HG03097 (cell line): ENCODE measurements around the gene LRGUK.

Source experiments
- ATAC-seq: cut with Tn5 transposase; IDR thresholded peaks from one replicate; pipeline ENCODE4 v1.9.1; 2021; ENCODE audit not compliant: unreplicated experiment, low FRiP score

The LRGUK gene

GRCh38 chr7:134182078-134182477, 54.9 kb downstream of the LRGUK start:
- no peak for ATAC-seq

GRCh38 chr7:134184767-134185166, 57.6 kb downstream of the LRGUK start:
- no peak for ATAC-seq

GRCh38 chr7:134186027-134186426, 58.9 kb downstream of the LRGUK start:
- no peak for ATAC-seq

DNA sequence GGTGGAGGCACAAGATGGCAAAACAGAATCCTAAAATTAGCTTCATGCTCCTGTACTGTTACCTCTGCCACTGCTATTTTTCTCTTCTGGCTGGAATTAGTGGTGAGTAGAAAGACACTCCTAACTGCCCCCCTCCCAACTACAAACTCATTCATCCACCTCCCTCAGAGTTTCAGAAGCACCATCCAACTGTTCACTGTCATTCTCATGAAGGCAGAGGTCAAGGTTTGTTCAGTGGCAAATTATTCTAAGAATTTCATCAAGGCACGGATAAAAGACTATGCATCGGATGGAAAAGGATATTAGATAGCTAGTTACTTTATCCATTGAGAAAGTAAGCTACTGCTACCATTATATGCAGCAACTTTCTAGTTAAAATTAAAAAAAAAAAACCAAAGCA, 59.7 kb downstream of the LRGUK start:
- ATAC-seq: no peak

GRCh38 chr7:134187893-134188292, 60.8 kb downstream of the LRGUK start:
- no peak for ATAC-seq

DNA sequence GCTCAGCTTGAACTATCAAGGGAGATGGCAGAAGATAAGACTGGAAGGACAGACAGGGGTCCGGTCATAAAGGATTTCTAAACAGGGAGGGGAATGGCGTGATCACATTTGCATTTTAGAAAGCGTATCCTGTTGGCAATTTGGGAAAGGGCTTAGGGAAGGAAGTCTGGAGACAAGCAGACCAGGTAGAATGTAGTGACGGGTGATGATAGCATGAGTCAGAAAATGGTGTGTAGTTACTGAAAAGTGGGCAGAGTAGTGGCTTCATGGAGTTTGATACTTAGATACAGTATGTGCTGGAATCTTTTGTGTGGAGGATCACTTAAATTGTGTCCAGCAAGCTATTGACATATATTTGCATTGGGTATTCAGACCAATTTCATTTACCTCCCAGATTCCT, 61.2 kb downstream of the LRGUK start:
- ATAC-seq: no peak

DNA sequence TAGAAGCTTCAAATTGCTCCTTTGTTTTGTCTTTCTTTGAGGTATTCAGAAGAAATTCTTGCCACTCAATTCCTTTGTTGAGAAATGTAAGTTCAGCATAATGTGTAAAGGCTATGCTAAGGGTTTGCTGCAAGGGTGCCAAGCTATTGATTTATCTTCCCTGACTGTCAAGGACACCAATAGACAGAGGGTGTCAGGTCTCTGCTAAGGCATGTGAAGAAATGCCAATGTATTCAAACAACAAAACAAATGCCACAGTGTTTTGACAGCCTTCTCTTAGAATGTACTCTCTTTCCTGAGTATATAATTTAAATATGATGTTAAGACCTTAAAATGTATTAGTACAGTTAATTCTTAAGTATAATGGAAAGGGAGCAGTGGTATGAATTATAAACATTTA, 62.4 kb downstream of the LRGUK start:
- no peak for ATAC-seq

- ATAC-seq: no peak
These were observed 64.7 kb downstream of the LRGUK start for GRCh38 chr7:134191876-134192275.

- ATAC-seq: no peak
These were observed 66.1 kb downstream of the LRGUK start for GRCh38 chr7:134193240-134193639.

DNA sequence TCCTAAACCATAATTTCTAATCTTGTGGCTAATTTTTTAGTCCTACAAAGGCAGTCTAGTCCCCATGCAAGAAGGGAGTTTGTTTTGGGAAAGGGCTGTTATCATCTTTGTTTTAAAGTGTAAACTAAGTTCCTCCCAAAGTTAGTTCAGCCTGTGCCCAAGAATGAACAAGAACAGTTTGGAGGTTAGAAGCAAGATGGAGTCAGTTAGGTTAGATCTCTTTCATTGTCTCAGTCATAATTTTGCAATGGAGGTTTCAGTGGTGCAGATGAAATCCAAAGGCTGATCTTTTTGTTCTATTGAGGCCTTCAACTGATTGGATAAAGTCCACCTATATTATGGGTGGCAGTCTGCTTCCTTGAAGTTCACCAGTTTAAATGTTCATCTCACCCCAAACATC, 68.1 kb downstream of the LRGUK start:
- ATAC-seq: no peak

- no peak for ATAC-seq
These were observed 69.3 kb downstream of the LRGUK start for GRCh38 chr7:134196439-134196838.

- no peak for ATAC-seq
These were observed 70.2 kb downstream of the LRGUK start for GRCh38 chr7:134197345-134197744.

- ATAC-seq: no peak
These were observed 73.8 kb downstream of the LRGUK start for GRCh38 chr7:134200970-134201369.

- ATAC-seq: no peak
These were observed 74.6 kb downstream of the LRGUK start for GRCh38 chr7:134201569-134202261.

DNA sequence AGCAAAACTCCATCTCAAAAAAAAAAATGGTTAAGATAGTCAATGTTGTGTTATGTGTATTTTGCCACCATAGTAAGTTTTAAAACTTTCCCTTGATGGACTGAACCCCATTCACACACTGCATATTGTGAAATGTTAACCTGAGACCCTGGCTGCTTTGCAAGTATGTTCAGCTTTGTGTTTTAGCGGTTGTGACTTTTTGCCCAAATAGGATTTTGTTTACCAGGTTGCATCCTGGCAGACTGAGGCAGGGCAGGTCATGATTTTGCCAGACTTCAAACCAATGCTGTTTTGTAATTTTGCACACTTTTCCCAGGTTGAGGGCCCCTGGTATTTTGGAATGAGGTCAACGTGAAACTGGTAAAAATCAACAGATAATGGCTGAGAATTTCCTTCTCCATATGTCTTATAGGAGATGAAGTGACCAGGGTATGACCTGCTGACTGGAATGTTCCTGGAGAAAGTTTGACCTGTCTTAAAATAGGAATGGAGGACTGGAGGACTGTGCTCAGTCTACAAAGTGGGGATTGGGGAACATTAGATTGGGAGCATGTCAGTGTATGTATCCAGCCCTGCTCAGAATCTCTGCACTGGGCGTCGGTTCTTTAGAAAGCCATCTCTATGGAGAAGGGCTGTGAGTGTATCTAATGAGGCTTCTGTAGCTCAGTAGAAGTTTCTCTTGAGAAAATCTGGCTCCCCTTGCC, 76.2 kb downstream of the LRGUK start:
- no peak for ATAC-seq

- ATAC-seq: no peak
These were observed 82.3 kb downstream of the LRGUK start for GRCh38 chr7:134209322-134210015.

DNA sequence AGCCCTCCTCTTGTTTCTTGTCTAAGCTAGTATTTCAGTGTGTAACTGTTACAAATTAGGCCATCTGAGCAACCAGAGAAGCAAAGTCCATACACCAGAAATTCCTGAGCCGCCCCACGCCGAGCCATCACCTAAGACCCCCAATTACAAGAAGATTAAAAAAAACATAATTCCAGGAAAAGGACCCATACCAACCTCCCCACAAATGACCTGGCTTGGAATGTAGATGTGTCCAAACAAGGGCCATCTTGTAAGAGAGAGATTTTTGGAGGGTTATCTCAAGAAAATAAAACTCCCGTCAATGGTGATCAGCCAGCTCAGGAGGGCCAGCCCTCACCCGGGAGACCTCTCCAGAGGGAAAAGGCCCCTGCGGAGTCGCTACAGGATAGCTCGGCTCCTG, 83.1 kb downstream of the LRGUK start:
- ATAC-seq: no peak

DNA sequence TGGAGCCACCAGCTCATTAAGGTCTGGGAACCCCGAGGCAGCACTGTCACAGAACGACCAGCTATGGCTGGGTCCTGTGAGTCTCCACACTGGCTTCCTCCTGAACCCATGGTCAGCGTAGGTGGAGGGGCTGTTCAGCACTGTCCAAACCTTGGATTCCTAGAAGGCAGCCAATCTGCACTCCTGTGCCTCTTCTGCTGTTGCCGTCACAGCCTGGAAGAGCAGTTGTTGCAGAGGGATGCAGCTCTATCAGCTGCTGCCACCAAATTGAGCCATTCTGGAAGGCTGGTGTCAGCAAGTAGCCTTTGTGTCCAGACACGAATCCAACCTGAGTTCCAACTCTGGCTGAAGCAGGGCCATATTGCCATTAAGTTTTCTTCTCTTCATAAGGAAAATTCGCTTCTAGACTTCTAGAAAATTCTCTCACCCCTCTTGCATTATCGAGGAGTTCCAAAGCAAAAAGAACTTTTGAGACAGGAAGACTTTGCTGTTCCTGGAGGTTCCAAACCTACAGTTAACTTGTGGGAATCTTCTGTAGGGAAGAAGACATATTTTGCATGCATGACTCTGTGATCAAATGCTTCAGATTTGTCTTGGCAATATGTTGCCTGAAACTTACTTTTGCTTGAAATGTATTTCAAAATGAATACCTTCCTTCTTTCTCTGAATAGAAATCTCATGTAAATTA, 84.0 kb downstream of the LRGUK start:
- no peak for ATAC-seq

DNA sequence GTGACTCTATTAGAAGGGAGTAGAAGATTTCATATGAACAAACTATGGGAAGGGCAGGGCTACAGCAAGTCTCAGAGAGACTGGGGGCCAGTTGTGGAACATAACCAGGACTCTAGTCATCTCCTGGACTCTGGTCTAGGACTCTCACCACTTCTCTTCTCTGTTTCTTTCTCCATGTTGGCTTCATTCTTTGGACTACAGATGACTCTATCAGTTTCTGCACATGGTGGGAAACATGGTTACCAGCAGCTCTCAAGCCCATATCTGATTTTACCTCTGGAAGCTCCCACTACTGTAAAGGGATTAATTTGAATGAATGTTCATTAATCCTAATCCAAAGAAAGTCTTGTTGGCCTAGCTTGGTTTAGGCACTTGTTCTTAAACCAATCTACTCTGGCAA, 84.7 kb downstream of the LRGUK start:
- ATAC-seq: no peak

GRCh38 chr7:134212576-134213546, 85.7 kb downstream of the LRGUK start:
- no peak for ATAC-seq
